Superior temporal gyrus (tissue), 1 donor: ENCODE measurements around the gene SLAMF1.
A peak's percentile ranks its signal among the peaks of the same experiment; 100 is the strongest.
"Not testable (repeated sequence)": the region's sequence is repeated elsewhere in the genome, so short reads cannot be mapped to it uniquely, and the experiment has no call there.

Experiments
- DNase-seq: peaks from one replicate; pipeline ENCODE4 v3.0.0-alpha.2; 2016; ENCODE audit errors: extremely low spot score

SLAMF1 gene, protein sequence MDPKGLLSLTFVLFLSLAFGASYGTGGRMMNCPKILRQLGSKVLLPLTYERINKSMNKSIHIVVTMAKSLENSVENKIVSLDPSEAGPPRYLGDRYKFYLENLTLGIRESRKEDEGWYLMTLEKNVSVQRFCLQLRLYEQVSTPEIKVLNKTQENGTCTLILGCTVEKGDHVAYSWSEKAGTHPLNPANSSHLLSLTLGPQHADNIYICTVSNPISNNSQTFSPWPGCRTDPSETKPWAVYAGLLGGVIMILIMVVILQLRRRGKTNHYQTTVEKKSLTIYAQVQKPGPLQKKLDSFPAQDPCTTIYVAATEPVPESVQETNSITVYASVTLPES

DNA sequence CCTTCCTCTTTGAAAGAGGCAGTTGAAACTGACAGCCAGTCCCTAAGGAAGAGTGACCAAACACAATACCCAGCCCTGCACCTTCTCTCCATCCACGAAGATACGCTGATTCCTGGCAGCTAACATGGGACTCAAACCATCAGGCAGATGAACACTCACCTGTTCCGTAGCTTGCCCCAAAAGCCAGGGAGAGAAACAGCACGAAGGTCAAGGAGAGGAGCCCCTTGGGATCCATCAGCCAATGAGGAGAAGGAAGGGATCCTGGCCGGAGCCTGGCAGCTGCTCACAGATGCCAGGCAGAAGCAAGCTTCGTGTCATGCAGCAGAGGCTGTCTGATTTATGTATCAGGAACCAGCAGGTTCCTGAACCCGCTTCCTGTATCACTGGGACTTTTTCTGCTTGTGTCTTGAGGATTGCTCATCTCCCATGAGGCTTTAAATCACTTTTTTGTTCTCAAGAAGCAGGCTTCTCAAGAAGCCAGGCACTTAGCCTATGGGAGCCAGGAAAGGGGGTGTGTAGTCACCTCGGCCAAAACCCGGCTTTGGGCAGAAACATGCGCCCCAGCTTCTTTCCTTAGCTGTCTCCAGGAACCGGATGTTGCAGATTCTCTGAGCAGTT is at the start of gene SLAMF1:
Gene SLAMF1 (minus strand): TSS at position 334 of the 618 bp plus-strand sequence. CDS start 99 bp downstream, at position 235.
- no peak for DNase-seq

DNA sequence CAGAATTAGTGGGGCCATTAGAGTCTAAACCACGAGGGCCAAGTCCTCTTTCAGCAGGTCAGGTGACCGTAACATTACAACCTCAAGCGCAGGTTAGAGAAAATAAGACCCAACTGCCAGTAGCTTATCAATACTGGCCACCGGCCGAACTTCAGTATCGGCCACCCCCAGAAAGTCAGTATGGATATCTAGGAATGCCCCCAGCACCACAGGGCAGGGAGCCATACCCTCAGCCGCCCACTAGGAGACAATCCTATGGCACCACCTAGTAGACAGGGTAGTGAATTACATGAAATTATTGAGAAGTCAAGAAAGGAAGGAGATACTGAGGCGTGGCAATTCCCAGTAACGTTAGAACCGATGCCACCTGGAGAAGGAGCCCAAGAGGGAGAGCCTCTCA is 45.5 kb upstream of the SLAMF1 start:
- DNase-seq: not testable (repeated sequence)

DNA sequence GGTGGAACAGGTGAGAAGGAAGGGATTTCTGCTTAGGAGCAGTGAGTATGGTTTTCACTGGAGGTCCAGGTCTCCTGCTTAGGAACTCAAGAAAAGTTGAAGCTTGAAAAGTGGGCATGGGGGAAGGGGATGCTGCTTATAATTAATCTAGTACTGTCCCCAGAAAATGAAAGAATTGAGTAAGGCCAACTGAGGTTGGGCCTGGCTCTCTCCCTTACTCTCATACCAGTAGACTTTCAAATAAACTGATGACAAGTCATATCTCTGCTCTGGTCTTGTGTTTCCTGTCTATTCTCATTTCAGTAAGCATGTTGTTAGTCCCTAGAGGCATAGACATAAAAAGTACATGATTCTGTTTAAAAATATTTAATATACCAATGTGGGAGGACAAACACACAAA is 38.4 kb upstream of the SLAMF1 start:
- DNase-seq: no peak

DNA sequence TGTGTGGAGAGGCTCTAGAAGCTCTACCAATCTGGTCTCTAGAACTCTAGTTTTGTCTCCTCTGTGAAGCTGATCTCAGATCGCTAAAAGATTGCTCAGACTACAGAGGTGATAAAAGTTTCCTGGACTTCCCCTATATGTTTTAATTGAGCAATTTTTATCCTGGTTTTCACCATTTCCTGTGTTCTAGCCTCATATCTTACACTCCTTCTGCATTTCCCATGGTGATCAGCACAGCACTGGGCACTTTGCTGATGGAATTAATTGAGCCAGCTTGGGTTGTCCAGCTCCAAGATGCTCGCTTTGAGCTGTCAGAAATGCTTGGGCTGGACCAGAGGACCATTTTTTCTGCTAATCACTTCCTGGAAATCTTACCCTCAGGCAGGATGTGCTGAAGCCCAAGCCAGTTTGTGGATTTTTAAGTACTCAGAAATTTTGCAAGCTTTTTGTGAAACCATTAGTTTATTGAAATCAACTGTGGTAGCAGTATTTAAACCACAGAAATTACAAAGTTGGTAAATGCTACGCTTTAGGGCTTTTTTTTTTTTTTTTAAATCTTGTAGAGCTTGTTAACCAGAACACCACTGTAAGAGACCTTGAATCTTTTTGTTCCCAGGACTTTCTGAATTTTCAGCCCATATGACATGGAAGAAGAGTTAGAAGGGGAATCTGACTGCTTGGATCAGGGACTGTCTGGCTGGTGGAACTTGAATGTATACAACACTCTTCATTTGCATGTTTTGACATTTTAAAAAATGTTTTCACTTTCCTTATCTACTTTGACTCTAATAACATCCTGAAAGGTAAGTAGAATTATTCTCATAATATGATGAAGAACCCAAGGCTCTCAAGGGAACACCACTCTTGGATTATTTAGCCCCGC is 36.4 kb upstream of the SLAMF1 start:
- DNase-seq: no peak

DNA sequence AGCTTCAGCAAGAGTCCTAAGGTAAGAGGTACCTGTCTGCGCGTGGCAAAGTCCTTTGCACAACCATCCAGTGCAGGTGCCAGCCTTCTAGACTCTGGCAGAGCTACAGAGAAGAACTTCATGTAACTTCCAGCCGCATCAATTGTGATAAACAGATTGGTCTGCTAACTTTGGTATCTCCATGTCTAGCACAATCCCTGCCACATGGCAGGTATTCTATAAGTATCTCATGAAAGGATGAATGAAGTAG is 35.0 kb upstream of the SLAMF1 start:
- no peak for DNase-seq

DNA sequence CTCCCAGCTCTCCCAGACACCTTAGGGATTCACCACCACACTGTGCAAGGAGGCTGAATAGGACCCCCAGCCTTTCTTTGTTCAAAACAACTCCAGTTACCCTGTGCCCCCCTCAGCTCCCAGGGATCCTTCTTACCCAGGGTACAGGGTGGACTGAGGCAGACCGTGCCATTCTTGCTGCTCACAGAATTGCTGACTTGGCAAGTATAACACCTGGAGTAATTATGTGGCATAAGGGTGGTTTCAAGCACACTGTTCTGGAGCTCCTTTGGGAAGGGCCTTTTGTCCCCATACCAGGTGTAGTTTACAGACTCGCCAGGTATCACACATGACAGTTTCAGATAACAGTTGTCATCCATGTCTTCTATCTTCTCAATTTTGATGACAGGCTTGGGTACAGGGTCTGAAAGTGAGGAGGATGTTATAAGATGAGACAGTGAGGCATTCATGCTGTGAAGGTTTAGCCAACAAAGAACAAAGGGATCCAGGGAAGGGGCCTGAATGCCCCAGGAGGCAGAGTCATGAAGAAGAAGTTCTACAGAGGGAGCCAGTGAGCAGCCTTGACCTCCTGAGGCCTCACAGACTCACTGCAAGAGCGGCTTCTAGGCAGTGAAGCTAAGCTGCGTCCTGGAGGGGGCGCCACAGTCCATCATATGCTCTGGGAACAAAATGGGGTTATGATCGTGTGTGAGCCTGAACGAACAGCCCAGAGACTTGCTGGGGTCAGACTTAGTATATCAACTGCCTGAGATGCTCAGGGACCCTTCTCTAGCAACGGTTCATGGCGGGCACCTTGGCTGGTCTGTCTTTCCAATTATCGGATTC is 34.4 kb upstream of the SLAMF1 start:
- DNase-seq: peak; percentile 19

DNA sequence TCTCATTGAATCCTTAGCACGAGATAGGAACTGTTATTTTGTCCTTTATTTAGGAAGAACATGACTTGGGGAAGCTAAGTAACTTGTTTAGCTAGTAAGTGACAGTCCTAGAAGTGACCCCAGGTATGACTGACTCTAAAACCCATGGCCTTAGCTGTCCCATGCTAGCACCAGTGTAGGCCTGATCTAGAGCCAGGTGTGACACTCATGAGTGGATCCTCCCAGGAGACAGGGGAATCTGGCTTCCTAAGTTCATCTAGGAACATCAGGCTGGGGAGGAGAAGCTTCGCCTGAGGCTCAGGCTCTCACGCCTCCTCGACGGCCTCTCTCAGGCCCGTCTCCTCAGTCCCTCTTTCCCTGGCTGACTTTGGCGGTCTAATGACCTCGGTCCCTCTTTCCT is 33.6 kb upstream of the SLAMF1 start:
- DNase-seq: no peak

DNA sequence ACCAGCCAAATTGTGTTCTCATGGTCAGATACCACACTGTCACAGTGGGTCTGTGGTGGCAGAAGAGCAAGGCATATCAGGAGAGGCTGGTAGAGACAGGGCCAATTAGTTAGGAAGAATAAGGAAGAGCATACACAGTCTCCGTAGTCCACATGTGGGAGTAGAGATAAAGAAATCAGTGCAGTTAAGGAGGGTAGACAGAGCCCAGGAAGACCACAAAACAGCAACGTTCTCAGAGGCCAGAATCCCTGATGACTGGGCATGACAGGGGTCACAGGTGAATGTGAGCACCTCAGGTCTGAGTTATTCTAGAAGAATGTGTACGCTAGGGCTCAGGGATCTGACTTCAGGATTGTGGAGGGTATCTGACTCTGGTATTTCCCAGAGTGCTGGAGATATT is 33.0 kb upstream of the SLAMF1 start:
- no peak for DNase-seq

DNA sequence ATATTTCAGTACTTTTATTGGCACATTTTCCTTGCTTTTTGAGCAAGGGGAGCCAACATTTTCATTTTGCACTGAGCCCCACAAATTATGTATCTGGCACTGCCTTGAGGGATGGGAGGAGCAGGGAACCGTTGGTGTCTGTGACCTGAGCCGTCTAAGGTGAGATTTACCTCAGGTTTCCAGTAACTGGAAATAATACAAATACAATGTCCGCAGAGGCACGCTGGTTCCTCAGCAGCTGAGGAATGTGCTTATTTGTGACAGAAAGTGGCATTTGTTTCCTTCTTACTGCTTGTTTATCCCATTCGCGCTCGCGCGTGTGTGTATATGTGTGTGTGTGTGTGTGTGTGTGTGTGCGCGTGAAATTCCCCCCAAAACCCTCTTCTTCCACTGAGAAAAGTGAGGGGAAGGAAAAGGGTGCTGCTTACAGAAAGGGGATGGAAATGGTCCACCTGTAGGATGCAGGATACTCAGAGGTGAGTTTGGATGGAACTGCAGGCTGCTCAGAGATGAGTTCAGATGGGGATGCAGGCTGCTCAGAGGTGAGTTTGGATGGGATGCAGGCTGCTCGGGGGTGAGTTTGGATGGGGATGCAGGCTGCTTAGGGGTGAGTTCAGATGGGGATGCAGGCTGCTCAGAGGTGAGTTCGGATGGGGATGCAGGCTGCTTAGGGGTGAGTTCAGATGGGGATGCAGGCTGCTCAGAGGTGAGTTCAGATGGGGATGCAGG is 30.2 kb upstream of the SLAMF1 start:
- no peak for DNase-seq

DNA sequence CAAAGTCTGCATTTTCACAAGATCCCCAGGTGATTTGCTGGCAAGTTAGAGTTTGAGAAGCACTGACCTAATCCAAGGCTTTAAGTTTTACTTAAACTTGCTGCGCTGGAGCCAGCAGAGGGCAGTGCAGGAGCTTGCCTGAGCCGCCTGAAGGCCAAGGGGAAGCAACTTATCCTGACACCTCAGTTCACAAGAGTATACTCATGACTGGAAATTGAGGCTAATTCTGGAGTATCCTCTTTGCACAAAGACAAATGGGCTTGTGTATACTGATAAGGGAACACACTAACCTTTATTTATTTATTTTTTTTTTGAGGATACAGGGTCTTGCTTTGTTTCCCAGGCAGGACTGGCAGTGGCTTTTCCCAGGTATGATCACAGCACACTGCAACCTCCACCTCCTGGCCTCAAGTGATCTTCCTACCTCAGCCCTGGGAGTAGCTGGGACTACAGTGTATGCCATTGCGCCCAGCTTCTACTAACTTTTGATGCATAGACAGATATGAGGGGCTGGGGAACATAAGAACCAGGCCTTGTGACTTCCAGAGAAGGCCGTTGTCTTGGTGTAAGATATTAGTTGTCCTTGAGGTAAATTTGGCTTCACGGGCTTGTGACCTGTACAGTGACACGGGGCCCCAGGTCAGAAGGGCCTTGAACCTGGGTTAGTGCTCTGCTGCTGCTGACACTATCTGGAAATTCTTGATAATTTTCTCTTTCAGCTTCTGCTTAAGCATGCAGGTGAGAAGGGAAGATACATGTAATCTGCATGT is 29.0 kb upstream of the SLAMF1 start:
- DNase-seq: peak; percentile 59

DNA sequence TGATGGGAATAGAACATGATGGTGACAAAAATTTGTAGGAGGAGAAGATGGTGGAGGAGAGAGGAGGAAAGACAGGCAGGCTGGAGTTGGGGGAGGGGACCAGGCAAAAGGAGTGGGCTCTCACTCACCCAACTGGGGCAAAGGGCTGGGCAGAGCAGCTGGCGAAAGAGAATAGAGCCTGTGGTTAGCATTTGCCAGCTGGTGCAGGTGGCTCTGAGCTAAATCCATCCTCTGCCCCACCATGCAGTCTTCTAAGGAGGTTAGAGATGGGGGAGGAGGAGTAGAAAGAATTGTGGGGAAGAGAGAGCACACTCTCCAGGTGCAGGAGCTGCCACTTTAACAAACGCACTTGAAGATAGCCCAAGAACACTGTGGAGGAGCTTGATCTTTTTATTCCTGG is 27.6 kb upstream of the SLAMF1 start:
- DNase-seq: no peak

DNA sequence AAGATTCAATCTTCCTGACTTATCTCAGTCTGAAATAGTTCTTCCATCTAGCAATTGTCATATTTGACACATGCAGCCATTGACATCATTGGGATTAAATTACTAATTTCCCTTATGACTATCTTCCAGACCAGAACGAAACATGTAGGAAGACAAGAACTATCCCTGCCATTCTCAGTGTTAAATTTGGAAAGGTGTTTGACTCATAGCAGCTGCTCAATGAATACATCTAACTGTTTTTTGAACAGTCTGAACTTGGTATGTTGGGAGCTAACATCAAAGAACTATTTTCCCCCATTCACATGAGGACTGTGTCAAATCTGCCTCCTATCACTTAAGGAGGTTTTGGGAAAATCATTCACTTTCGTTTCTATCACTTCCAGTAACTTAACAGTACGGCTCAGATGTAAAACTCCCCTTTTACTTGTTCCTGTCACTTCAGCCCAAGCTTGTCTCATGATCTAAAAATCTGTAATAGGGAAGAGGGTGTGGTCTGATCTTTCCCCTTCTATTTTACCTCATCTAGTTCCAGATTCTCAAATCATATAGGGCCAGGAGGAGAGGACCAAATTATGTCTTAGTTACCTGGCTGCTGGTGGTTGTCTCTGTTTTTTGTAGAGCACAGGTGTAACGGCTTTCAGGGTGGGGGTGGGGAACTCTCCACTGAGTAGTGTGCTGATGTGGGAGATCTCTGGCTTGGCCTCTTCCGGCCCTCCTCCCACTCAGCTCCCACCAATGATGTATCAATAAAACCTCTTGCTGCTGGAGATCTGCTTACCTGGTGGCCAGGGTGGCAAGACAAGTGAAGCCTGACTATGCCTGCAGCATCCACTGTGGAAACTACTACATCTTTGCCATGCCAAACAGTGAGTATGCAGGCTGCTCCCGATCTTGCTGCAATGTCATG is 26.2 kb upstream of the SLAMF1 start:
- no peak for DNase-seq

DNA sequence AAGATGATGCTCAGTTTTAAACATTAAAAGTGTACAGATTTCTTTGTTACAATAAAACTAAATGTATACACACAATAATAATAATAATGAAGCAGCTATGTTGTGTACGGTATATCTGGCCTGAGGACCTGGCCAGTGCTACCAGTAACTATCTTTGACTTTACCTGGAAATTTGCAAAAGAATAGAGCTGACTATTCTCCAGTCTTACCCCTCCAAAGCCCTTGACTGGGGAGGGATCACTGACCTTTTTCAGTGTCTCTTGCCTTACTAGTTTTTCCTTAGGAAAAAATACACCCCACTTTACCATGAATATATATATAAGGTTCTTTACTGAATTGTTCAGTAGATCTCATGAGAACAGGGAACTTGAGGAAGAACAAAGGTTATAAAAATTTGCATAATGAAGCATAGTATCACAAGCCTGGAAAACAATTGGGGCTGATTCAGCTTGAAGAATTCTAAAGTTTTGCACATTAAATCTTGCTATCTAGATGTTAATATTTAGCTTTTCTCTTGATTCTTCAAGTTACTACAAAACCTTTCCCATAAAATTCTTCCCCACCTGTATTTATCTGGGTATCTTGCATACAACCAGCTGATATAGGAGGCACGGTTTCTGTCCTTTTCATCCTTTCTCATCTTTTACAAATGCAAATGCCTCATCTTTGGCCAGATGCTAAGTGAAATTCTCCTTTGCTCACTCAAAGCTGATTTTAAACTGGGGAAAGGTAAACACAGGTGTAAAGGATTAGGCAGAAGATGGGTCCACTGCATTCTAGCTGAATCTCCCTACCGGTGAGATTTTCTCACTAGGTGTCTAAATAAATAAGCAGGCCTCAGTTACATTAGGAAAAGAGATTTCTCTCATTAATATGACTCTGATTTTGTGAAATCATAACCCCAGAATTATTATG is 25.0 kb upstream of the SLAMF1 start:
- DNase-seq: no peak

DNA sequence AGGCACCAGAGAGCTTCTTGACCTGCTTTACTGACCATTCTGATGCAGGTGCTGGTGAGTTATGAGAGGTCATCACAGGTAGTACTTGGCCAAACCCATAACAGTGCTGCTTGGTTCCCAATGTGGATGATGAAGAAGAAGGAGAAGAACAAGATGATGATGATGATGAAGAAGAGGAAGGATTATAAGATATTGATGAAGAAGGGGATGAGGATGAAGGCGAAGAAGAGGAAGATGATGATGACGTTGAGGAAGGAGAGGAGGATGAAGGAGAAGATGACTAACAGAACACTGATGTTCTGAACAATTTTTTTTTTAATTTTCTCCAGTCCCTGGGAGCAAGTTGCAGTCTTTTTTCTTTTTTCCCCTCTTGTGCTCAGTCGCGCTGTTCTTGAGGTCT is 23.9 kb upstream of the SLAMF1 start:
- DNase-seq: no peak

DNA sequence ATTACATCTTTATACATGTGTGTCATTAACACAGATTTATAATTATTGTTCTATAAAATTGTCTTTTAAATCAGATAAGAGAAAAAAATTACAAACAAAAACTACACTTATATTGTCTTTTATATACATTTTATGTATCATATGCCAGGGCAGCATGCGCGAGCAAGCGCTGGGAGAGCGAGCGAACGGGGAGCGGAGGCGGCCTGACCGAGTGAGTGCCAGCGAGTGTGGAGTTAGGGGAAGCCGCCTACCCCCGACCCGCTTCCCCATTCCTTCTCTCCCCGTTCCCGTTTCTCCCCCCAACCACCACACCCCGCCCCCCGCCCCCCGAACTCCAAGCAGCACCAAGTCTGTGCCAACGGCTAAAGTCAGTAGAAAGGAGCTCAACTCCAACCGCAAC is 23.0 kb upstream of the SLAMF1 start:
- DNase-seq: no peak

DNA sequence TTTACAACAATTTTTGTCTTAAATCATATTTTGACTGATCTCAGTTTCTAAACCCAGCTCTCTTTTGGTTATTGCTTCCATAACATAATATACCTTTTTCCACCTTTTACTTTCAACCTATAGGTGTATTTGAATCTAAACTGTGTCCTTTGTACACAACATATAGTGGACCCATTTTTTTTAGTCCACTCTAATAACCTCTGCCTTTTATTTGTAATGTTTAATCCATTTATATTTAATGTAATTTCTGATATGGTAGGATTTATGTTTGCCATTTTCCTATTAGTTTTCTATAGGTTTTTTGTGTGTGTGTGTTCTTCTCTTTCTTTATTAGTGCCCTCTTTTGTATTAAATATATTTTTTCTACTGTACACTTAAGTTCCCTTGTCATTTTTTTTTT is 22.4 kb upstream of the SLAMF1 start:
- no peak for DNase-seq

DNA sequence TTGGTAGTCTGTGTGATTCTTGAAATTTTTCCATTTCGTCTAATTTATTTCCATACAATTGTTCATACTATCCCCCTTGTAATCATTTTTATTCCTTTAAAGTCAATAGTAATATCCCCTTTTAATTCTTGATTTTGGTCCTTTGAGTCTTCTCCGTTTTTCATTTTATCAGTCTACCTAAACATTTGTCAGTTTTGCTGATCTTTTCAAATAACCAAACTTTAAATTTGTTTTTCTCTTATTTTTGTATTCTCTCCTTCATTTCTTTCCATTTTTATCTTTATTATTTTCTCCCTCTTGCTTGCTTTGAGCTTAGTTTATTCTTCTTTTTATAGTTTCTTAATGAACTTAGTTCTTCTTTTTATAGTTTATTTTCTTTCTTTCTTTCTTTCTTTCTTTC is 21.1 kb upstream of the SLAMF1 start:
- no peak for DNase-seq

DNA sequence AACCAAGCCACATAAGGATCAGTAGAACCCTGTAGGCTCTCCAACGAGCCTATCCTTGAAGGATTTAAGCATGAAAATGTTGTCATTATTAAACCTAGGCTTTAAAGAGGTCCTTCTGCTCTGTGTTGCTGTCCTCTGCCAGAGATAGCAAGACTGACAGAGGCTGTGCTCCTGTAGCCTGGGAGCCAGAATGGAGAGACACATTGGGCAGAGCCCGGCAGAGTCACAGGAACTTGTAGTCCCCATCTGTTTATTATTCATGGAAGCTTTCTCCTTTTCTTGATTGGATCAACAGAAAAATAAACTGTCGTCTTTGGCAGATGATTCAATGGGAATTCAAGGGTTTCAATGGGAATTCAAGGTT is 19.2 kb upstream of the SLAMF1 start:
- DNase-seq: no peak
